Eye (tissue), 1 donor: ENCODE data around the gene PLTP.
A peak's percentile ranks its signal among the peaks of the same experiment; 100 is the strongest.
"Not testable (repeated sequence)": the region's sequence is repeated elsewhere in the genome, so short reads cannot be mapped to it uniquely, and the experiment has no call there.

Source experiments
- DNase-seq: peaks from one replicate; pipeline ENCODE4 v3.0.0-alpha.2; 2015

PLTP gene

GRCh38 chr20:45919542-45920399 lies 7.8 kb upstream of the PLTP start:
- peak; percentile 59 for DNase-seq

- DNase-seq = no peak
Measured at GRCh38 chr20:45918779-45919537, 7.0 kb upstream of the PLTP start.

GRCh38 chr20:45918182-45918737 lies 6.3 kb upstream of the PLTP start:
- DNase-seq = no peak

- DNase-seq = peak; percentile 39
Measured at GRCh38 chr20:45917790-45918141, 5.8 kb upstream of the PLTP start.

GRCh38 chr20:45913116-45913515 lies 1.2 kb upstream of the PLTP start:
- no peak for DNase-seq

GRCh38 chr20:45912344-45912682 lies 358 bp upstream of the PLTP start:
- DNase-seq = no peak

GRCh38 chr20:45910670-45911485 lies 1.1 kb downstream of the PLTP start:
- DNase-seq = peak; percentile 99

- no peak for DNase-seq
Measured at GRCh38 chr20:45909817-45910669, 1.9 kb downstream of the PLTP start.

- no peak for DNase-seq
Measured at GRCh38 chr20:45909336-45909808, 2.6 kb downstream of the PLTP start.

- DNase-seq = no peak
Measured at GRCh38 chr20:45908084-45908483, 3.9 kb downstream of the PLTP start.

GRCh38 chr20:45907219-45907948 lies 4.6 kb downstream of the PLTP start:
- no peak for DNase-seq

- no peak for DNase-seq
Measured at GRCh38 chr20:45905505-45906079, 6.4 kb downstream of the PLTP start.

GRCh38 chr20:45904583-45905504 lies 7.1 kb downstream of the PLTP start:
- no peak for DNase-seq

- DNase-seq = no peak
Measured at GRCh38 chr20:45902199-45902701, 9.7 kb downstream of the PLTP start.

- DNase-seq = not testable (repeated sequence)
Measured at GRCh38 chr20:45901332-45901731, 10.6 kb downstream of the PLTP start.

GRCh38 chr20:45899046-45899835 lies 12.7 kb downstream of the PLTP start:
- DNase-seq = no peak

GRCh38 chr20:45898285-45898684 lies 13.7 kb downstream of the PLTP start:
- no peak for DNase-seq

GRCh38 chr20:45897692-45898091 lies 14.3 kb downstream of the PLTP start:
- DNase-seq = no peak

- DNase-seq = no peak
Measured at GRCh38 chr20:45897289-45897688, 14.7 kb downstream of the PLTP start.
